Smooth muscle cell (in vitro differentiated cells): ENCODE results near the gene TENM4. TPM values are rescaled to one million over a fixed set of nuclear protein-coding genes. Genes with fewer than 3 reads are reported as not detected.

Source experiments
- DNase-seq: peaks from one replicate; lab custom pipeline; 2025; ENCODE audit not compliant: unreplicated experiment; lab: John Stamatoyannopoulos, UW
- H2AFZ ChIP-seq: fragments of 200-600 bp; sonication (generic); 2 replicates; pipeline ENCODE4 v1.6.0; 2016; ENCODE audit warnings: antibody characterized with exemption, low read depth, mild to moderate bottlenecking
- H3F3A ChIP-seq: fragments of 200-600 bp; sonication (generic); 2 replicates; pipeline ENCODE4 v1.6.0; 2017; ENCODE audit warnings: antibody characterized with exemption, low read depth
- H3K27ac ChIP-seq: fragments of 200-600 bp; sonication (generic); 2 replicates; pipeline ENCODE4 v1.5.1; 2016; ENCODE audit warnings: low read depth, mild to moderate bottlenecking
- H3K27me3 ChIP-seq: fragments of 200-600 bp; sonication (generic); 2 replicates; pipeline ENCODE4 v1.6.1; 2016; ENCODE audit warnings: low read depth, mild to moderate bottlenecking
- H3K36me3 ChIP-seq: fragments of 200-600 bp; sonication (generic); 2 replicates; pipeline ENCODE4 v1.5.1; 2016; ENCODE audit warnings: low read depth
- H3K4me1 ChIP-seq: fragments of 200-600 bp; sonication (generic); 2 replicates; pipeline ENCODE4 v1.5.1; 2016; ENCODE audit warnings: low read depth
- H3K4me2 ChIP-seq: fragments of 200-600 bp; sonication (generic); 2 replicates; pipeline ENCODE4 v1.6.0; 2016; ENCODE audit warnings: mild to moderate bottlenecking
- H3K4me3 ChIP-seq: fragments of 200-600 bp; sonication (generic); 2 replicates; pipeline ENCODE4 v1.5.1; 2016; ENCODE audit warnings: mild to moderate bottlenecking
- H3K79me2 ChIP-seq: fragments of 200-600 bp; sonication (generic); 2 replicates; pipeline ENCODE4 v1.6.0; 2016; ENCODE audit warnings: low read depth, mild to moderate bottlenecking
- H3K9ac ChIP-seq: fragments of 200-600 bp; sonication (generic); 2 replicates; pipeline ENCODE4 v1.6.0; 2016; ENCODE audit warnings: low read depth
- H3K9me3 ChIP-seq: fragments of 200-600 bp; sonication (generic); replicated peaks from 2 replicates; pipeline ENCODE4 v1.5.1; 2016; ENCODE audit warnings: low read depth
- H4K20me1 ChIP-seq: fragments of 200-600 bp; sonication (generic); 2 replicates; pipeline ENCODE4 v1.6.0; 2016; ENCODE audit warnings: low read depth
- WGBS: methylation state at CpG from one replicate; pipeline ENCODE4 v1.1.7; 2016; ENCODE audit warnings: low lambda C conversion rate; 5-methylcytosine and 5-hydroxymethylcytosine counted together
- polyA plus RNA-seq: library from polyadenylated mRNA; unstranded; fragments of >200 nt; fragmentation: Nextera tagmentation; extraction: Ambion mirVana; gene quantifications from 2 replicates; pipeline ENCODE4 v1.2.1, GENCODE V29; 2016
- total RNA-seq: library from RNA; depleted of rRNA; stranded (reverse); fragments of >200 nt; gene quantifications from 2 replicates; pipeline ENCODE4 v1.2.3, GENCODE V29; 2014
- TF ChIP-seq, protein P1 (sequence below): fragments of 200-600 bp; sonication (generic); IDR thresholded peaks from 2 replicates; pipeline ENCODE4 v1.5.1; 2017; ENCODE audit warnings: borderline replicate concordance, mild to moderate bottlenecking, antibody characterized with exemption; ENCODE audit not compliant: insufficient read depth, poor library complexity, severe bottlenecking

The TENM4 gene
- total and polyA plus RNA-seq, 2 experiments from 2014 or later: 31.6 to 38.2 TPM

- no peak overlapping the region for H3K27ac ChIP-seq
- peaks cover 4% of the 10 kb centered on the region for H3F3A ChIP-seq
- TF ChIP-seq, protein P1, sequence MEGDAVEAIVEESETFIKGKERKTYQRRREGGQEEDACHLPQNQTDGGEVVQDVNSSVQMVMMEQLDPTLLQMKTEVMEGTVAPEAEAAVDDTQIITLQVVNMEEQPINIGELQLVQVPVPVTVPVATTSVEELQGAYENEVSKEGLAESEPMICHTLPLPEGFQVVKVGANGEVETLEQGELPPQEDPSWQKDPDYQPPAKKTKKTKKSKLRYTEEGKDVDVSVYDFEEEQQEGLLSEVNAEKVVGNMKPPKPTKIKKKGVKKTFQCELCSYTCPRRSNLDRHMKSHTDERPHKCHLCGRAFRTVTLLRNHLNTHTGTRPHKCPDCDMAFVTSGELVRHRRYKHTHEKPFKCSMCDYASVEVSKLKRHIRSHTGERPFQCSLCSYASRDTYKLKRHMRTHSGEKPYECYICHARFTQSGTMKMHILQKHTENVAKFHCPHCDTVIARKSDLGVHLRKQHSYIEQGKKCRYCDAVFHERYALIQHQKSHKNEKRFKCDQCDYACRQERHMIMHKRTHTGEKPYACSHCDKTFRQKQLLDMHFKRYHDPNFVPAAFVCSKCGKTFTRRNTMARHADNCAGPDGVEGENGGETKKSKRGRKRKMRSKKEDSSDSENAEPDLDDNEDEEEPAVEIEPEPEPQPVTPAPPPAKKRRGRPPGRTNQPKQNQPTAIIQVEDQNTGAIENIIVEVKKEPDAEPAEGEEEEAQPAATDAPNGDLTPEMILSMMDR: no peak
- no peaks in the 10 kb centered on the region for H3K36me3 ChIP-seq
- DNase-seq: no peak
- no peaks in the 10 kb centered on the region for H3K27me3 ChIP-seq
- H3K9ac ChIP-seq: no peak overlapping the region
- no peak overlapping the region for H3K4me3 ChIP-seq
- no peaks in the 10 kb centered on the region for H4K20me1 ChIP-seq
- WGBS: 62% methylated on average over 9 of the region's 9 CpGs
- no peaks in the 10 kb centered on the region for H3K9me3 ChIP-seq
- no peak overlapping the region for H2AFZ ChIP-seq
- peaks cover 5% of the 10 kb centered on the region for H3K4me1 ChIP-seq
- no peaks in the 10 kb centered on the region for H3K79me2 ChIP-seq
- H3K4me2 ChIP-seq: no peak overlapping the region
Measured at GRCh38 chr11:78821371-78822306, 619.2 kb downstream of the TENM4 start.

GRCh38 chr11:78820741-78821140 lies 620.1 kb downstream of the TENM4 start:
- DNase-seq: no peak
- no peaks in the 10 kb centered on the region for H3K9me3 ChIP-seq
- no peak overlapping the region for H2AFZ ChIP-seq
- no peaks in the 10 kb centered on the region for H3K79me2 ChIP-seq
- no peak overlapping the region for H3K4me3 ChIP-seq
- H3K4me2 ChIP-seq: no peak overlapping the region
- H3K4me1 ChIP-seq: peaks cover 5% of the 10 kb centered on the region
- H3K27me3 ChIP-seq: no peaks in the 10 kb centered on the region
- H3K27ac ChIP-seq: no peak overlapping the region
- TF ChIP-seq, protein P1: no peak
- WGBS: 95% methylated on average over 3 of the region's 3 CpGs
- no peak overlapping the region for H3K9ac ChIP-seq
- no peaks in the 10 kb centered on the region for H3K36me3 ChIP-seq
- no peaks in the 10 kb centered on the region for H4K20me1 ChIP-seq
- peaks cover 4% of the 10 kb centered on the region for H3F3A ChIP-seq

DNA sequence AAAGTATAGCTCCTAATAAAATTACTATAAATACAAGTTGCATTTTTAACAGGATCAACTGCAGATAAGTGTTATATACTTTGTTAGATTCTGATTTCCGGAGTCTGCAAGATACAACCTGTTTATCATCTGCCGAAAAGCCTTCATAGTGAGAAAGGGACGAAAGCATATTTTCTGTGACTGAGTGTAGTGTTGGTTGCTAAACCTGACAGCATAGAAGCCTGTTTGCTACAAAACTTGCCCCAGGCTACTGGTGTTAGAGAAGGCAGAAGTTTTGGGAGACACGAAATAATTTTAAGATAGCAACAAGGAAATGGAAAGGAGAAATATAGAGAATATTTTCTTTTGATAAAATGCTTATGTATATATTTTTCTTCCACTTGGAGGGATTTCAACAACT lies 622.6 kb downstream of the TENM4 start:
- Histone ChIP-seq H3K4me2 (no peak overlapping the region), H3K36me3 (no peaks in the 10 kb centered on the region), H3K27me3 (no peaks in the 10 kb centered on the region), H2AFZ (no peak overlapping the region), H4K20me1 (no peaks in the 10 kb centered on the region), H3K27ac (no peak overlapping the region), H3K9me3 (no peaks in the 10 kb centered on the region), H3K9ac (no peak overlapping the region), H3K79me2 (no peaks in the 10 kb centered on the region), H3K4me3 (no peak overlapping the region), H3F3A (peaks cover 8% of the 10 kb centered on the region), H3K4me1 (peaks cover 3% of the 10 kb centered on the region)
- TF ChIP-seq, protein P1: no peak
- 75% methylated on average over 4 of the region's 4 CpGs for WGBS
- DNase-seq: no peak
